ENCODE results near the gene MBNL2.

- TF ChIP-seq CTCF (IDR thresholded peaks at IDR 0.05) (no peak), POLR2A (IDR thresholded peaks at IDR 0.05) (no peak)
Observed at GRCh38 chr13:97194479-97194878, 27.7 kb upstream of the MBNL2 start.
